PFSK-1 (cell line): ENCODE results near the gene S1PR3.

Source experiments
- POLR2AphosphoS5 ChIP-seq: IDR thresholded peaks from 2 replicates; pipeline ENCODE4 v1.6.1; 2012; ENCODE audit warnings: low read depth, mild to moderate bottlenecking, control low read depth, low read length, moderate library complexity
- TAF1 ChIP-seq: IDR thresholded peaks from 2 replicates; pipeline ENCODE4 v1.6.1; 2012; ENCODE audit warnings: low read length, control low read depth, borderline replicate concordance; ENCODE audit not compliant: insufficient read depth

- TF ChIP-seq TAF1 (no peak), POLR2AphosphoS5 (no peak)
These were observed 45.1 kb downstream of the S1PR3 start for GRCh38 chr9:89036383-89036782.
